ENCODE data around the gene RTBDN. TPM values are rescaled to one million over a fixed set of nuclear protein-coding genes. Genes with fewer than 3 reads are reported as not detected.
A peak's percentile ranks its signal among the peaks of the same experiment; 100 is the strongest.

Gene RTBDN
- total RNA-seq, 4 donors from 2014 or later: not detected

DNA sequence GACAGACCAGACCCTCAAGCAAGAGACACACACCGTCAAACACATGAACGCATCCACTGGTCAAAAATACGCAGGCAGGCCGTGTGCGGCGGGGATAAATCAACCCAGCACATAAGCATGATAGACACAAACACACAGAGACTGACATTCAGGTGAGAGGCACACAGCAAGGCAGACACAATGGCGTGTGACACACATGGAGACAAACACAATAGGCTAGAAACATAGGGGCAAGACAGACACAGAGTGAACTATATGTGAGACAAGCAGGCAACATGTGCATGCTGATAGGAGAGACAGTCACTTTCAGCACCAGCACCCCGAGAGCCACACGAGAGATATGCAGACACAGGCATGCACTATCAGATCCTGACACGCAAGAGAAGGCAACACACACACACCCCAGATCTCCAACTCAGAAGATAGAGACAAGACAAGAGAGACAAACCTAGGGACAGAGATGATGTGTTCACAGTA, 49.9 kb downstream of the RTBDN start:
- Histone ChIP-seq H3K27ac (peak overlapping the region; percentile 99), H3K27me3 (no peaks in the 10 kb centered on the region), H3K9me3 (no peaks in the 10 kb centered on the region), H3K4me1 (peaks cover 78 to 89% (median 80%) of the 10 kb centered on the region in 3 donors), H3K36me3 (no peaks in the 10 kb centered on the region), H3K4me3 (peak overlapping the region in 3 of 4 donors; percentile 22 to 70 (median 58))
- intact Hi-C loops (cut with DNase I): no loop called here
- no peak for DNase-seq
- TF ChIP-seq, protein P1, sequence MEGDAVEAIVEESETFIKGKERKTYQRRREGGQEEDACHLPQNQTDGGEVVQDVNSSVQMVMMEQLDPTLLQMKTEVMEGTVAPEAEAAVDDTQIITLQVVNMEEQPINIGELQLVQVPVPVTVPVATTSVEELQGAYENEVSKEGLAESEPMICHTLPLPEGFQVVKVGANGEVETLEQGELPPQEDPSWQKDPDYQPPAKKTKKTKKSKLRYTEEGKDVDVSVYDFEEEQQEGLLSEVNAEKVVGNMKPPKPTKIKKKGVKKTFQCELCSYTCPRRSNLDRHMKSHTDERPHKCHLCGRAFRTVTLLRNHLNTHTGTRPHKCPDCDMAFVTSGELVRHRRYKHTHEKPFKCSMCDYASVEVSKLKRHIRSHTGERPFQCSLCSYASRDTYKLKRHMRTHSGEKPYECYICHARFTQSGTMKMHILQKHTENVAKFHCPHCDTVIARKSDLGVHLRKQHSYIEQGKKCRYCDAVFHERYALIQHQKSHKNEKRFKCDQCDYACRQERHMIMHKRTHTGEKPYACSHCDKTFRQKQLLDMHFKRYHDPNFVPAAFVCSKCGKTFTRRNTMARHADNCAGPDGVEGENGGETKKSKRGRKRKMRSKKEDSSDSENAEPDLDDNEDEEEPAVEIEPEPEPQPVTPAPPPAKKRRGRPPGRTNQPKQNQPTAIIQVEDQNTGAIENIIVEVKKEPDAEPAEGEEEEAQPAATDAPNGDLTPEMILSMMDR (IDR thresholded peaks at IDR 0.05): no peak
- no peak for TF ChIP-seq POLR2A (IDR thresholded peaks at IDR 0.05)
- 25 to 38% methylated on average over 9 to 10 of the region's 10 CpGs for WGBS, 2 donors

DNA sequence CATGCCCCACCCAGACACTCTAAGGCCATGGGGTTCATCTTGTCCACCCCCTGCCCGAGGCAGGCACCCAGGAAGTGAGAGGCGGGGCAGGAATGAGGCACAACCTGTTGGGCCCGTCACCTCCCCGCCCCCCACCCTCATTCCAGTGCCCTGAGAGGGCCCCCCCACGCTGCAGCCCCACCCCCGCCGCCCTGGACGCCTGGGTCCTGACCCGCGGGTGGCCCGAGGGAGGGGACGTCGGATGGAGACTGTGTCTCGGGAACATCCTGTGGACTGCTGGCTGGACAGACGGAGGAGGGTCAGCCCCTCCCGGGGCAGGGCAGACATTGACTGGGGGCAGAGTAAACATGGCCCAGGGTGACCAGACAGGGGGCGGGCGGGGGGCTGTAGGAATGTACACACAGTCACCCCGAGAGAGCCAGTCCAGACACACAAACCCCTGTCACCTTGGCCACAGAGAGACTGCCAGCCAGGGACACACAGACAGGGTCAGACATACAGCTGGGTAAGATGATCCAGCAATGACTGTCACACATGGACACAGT, 50.5 kb downstream of the RTBDN start:
- Histone ChIP-seq H3K27me3 (no peaks in the 10 kb centered on the region), H3K4me3 (peak overlapping the region in 3 of 4 donors; percentile 52 to 70 (median 58)), H3K9me3 (no peaks in the 10 kb centered on the region), H3K36me3 (no peaks in the 10 kb centered on the region), H3K27ac (peak overlapping the region; percentile 99), H3K4me1 (peaks cover 79 to 89% (median 80%) of the 10 kb centered on the region in 3 donors)
- no peak for DNase-seq
- TF ChIP-seq, protein P1 (IDR thresholded peaks at IDR 0.05): no peak
- TF ChIP-seq POLR2A (IDR thresholded peaks at IDR 0.05): no peak
- intact Hi-C loops (cut with DNase I): no loop called here
- WGBS, 2 donors: 0 to 50% methylated on average over 1 to 2 of the region's 19 CpGs

DNA sequence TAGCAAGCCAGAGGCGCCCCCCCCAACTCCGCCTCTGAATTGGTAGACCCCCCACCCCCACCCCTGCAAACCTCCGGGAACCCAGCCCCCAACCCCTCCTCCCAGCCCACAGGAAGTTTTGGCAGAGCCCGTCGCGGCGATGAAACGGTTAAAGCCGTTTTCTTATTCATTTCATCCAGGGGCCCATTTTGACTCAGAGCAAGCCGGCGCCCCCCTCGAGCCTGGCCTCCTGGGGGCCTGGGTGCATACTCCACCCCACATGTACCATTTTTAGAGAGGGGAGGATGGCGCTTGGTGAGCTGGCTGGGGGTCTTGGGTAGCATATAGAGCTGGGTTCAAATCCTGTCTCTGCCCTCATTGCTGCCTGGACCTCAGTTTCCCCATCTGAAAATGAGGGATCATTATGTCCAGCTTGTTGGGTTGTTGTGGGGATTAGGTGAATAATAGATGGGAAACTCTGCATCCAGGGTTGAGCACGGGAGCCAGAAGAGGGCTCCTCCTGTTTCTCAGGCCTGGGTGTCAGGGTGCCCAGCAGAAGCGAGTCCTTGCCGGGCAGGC, 51.0 kb downstream of the RTBDN start:
- intact Hi-C loops (cut with DNase I): no loop called here
- Histone ChIP-seq H3K36me3 (no peaks in the 10 kb centered on the region), H3K9me3 (no peaks in the 10 kb centered on the region), H3K27me3 (no peaks in the 10 kb centered on the region), H3K4me1 (peaks cover 79 to 89% (median 80%) of the 10 kb centered on the region in 3 donors), H3K27ac (peak overlapping the region; percentile 99), H3K4me3 (peak overlapping the region; percentile 43 to 70 (median 55))
- WGBS, 2 donors: 4 to 19% methylated on average over 4 to 5 of the region's 16 CpGs
- TF ChIP-seq, protein P1 (IDR thresholded peaks at IDR 0.05): peak in 1 of 6 experiments; percentile 6
- TF ChIP-seq POLR2A (IDR thresholded peaks at IDR 0.05): peak in 1 of 4 donors; percentile 12
- DNase-seq: no peak

DNA sequence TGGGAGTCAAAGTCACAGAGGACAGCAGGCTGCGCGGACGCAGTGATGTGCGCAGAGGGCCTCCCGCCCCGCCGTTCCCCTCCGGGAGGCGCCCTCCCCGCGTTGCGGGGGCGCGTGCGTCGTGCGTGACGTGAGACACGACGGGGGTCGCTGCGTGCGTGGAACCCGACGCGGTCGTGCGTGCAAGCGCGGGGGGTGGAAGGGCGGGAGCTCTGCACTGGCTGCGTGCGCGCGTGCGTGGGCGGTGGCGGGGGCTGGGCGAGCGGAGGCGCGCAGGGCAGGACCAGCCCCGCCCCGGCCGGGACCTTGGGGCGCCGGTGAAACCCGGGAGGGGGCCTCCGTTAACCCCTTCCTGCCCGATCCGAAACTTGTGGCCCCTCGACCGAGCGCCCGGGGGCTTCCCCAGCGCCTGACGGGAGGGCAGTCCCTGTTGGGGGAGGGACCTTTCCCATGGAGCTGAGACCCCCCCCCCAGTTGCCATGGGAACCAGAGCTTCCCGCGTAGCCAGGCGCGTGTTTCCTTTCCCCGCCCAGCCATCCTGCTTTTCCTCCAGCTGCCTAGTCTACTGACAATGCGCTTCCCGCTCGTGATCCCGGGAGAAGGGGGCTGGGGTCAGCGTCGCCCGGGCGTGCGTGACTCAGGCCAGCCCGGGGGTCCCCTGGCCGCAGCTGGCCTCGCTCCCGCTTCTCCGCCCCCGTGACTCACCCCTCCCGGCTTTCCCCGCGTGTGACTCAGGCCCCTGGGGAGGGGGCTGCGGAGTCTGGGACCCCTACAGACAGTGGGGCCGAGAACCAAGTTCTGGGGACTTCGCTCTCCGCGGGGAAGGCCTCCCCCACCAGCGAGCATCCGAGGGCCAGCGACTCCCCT, 51.7 kb downstream of the RTBDN start:
- peaks cover 72 to 89% (median 74%) of the 10 kb centered on the region in 3 donors for H3K4me1 ChIP-seq
- peak overlapping the region; percentile 43 to 70 (median 55) for H3K4me3 ChIP-seq
- peak; percentile 67 for DNase-seq
- no peaks in the 10 kb centered on the region for H3K9me3 ChIP-seq
- WGBS, 2 donors: 0% methylated on average over 4 to 20 of the region's 88 CpGs
- H3K27ac ChIP-seq: peak overlapping the region; percentile 99
- no peaks in the 10 kb centered on the region for H3K36me3 ChIP-seq
- H3K27me3 ChIP-seq: no peaks in the 10 kb centered on the region
- intact Hi-C loops (cut with DNase I): no loop called here
- TF ChIP-seq, protein P1 (IDR thresholded peaks at IDR 0.05): peak in 4 of 6 experiments; percentile 5 to 20 (median 16)
- TF ChIP-seq POLR2A (IDR thresholded peaks at IDR 0.05): peak in 3 of 4 donors; percentile 29 to 76 (median 62)

DNA sequence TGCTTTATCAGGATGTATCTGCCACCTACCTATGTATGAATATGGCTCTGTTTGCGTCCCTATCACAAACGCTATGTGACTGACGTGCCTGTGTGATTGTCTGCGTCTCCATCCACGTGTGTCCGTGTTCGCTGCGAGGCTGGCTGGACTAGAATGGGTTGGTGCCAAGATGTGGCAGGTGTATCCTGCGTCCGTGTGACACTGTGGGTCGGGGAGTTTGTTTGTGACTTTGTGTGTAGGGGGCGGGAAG, 52.3 kb downstream of the RTBDN start:
- TF ChIP-seq, protein P1 (IDR thresholded peaks at IDR 0.05): no peak
- TF ChIP-seq POLR2A (IDR thresholded peaks at IDR 0.05): no peak
- H3K36me3 ChIP-seq: no peaks in the 10 kb centered on the region
- peak; percentile 67 for DNase-seq
- H3K27me3 ChIP-seq: no peaks in the 10 kb centered on the region
- WGBS, 2 donors: 0% methylated on average over 6 of the region's 12 CpGs; no CpG with 5 or more reads in 1 of the 2 donors
- peak overlapping the region; percentile 43 to 70 (median 55) for H3K4me3 ChIP-seq
- H3K4me1 ChIP-seq: peaks cover 71 to 89% (median 72%) of the 10 kb centered on the region in 3 donors
- H3K27ac ChIP-seq: peak overlapping the region; percentile 99
- intact Hi-C loops (cut with DNase I): no loop called here
- no peaks in the 10 kb centered on the region for H3K9me3 ChIP-seq

Measured in esophagus squamous epithelium (tissue), 5 donors.